Stimulated activated CD8-positive, alpha-beta memory T cell treated with anti-CD3 and anti-CD28 coated beads, Interleukin-12 subunit alpha, Interleukin-12 subunit beta, amount 100 ng/mL, for 24 hours (primary cell): Measurements from ENCODE around the gene SEC31B.

Experiments used
- DNase-seq: peaks from one replicate; pipeline ENCODE4 v3.0.0-alpha.2; 2020; ENCODE audit errors: extremely low read depth

Gene SEC31B

DNA sequence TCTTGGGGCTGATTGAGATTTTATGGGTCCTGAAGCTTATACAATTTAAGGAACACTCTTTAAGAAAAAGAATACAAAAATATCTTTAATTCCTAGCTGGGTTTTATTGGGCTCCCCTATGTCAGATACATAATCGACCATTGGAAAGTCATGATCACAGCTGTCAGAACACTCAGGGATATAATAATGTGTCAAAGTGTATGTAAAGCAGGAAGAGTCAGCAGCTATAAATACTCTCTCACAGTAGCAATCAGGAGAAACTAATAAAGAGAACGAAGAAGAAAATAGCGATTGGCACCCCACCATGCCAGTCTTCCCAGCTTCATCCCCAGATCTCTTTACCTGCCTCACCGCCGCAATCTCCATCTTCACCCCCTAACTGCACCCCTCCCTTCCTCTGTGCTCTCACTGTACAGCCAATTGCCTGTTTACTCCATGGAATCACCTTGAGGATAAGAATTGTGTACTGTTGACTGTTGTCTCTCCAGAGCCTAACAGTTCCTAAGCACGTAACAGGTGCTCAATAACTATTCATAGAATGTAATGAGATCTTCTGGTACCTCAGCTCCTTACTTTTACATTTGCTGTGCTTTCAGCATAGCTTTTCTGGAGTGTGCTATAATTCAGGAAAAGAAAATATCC lies 80.9 kb downstream of the SEC31B start:
- no peak for DNase-seq
